Fibroblast of skin of back (primary cell): ENCODE data around the gene MUC4.
"Not testable (repeated sequence)": the region's sequence is repeated elsewhere in the genome, so short reads cannot be mapped to it uniquely, and the experiment has no call there.

Source experiments
- DNase-seq: peaks from one replicate; pipeline ENCODE4 v3.0.0-alpha.2; 2013

MUC4 gene

DNA sequence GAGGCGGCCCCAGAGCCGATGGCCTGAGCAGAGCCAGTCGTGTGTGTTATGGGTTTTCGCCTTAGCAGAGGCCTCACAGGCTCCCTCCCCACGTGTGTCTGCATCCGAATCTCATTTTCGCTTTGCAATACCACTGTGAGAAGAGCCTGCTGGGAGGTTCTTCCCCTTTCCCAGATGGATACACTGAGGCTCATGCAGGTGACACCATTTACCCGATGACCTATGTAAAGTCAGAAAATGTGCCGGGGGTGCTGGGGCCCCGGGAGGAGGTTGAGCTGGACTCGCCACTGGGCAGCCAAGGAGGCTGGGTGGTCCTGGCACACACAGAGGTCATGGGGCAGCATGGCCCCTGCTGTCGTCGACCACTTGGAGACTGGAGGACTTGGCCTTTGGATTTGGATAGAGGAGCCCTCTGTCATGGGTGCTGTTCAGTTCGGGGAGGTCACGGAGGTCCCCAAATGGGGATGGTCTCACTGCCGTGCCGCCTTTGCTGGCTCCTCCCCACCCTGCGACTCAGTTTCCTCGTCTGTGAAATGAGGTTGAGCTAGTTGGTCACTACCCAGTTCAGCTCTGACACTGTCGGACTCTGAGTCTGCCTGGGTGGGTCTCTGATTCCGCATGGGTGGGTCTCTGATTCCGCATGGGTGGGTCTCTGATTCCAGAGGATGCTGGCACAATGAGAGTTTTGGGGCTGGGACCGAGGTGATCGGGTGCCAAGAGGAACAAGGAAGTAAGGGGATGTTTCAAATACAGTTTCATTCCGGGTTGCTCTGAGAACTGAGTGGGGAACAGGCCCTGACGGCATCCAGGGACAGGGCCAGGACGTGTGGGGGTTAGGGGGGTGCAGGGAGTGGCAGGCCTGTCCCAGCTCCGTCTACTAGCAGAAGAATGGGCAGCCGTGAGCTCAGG is 23.2 kb upstream of the MUC4 start:
- DNase-seq, result no peak

DNA sequence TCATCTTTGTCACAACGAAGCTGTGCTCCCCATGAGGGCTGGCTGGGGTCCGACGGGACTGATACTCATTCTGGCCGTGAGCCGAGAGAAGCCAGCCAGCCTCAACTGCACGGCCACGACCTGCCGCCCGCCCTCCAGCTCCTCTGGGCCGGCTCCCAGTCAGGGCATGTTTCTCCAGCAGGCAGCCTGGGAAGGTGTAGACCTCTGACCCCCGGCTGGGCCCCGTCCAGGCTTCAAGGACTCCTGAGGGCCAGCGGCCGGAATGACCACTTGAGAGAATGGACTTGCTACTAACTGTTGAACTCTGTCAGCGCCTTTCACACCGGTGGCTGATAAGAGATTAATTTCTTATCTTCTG is 18.1 kb upstream of the MUC4 start:
- DNase-seq, result no peak

DNA sequence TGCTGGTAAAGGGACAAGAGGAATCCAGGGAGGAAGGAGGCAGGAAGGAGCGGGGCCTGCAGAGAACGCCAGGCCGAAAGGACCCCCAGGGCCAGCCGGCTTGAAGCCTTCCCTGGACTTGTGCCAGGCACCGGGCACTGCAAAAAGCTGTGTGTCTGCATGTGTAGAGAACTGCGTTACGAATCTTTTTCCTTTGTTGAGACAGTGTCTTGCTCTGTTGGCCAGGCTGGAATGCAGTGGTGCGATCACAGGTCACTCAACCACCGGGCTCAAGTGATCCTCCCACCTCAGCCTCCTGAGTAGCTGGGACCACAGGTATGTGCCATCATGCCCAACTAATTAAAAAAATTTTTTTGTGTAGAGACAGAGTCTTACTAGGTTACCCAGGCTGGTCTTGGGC is 17.0 kb upstream of the MUC4 start:
- DNase-seq, result no peak

DNA sequence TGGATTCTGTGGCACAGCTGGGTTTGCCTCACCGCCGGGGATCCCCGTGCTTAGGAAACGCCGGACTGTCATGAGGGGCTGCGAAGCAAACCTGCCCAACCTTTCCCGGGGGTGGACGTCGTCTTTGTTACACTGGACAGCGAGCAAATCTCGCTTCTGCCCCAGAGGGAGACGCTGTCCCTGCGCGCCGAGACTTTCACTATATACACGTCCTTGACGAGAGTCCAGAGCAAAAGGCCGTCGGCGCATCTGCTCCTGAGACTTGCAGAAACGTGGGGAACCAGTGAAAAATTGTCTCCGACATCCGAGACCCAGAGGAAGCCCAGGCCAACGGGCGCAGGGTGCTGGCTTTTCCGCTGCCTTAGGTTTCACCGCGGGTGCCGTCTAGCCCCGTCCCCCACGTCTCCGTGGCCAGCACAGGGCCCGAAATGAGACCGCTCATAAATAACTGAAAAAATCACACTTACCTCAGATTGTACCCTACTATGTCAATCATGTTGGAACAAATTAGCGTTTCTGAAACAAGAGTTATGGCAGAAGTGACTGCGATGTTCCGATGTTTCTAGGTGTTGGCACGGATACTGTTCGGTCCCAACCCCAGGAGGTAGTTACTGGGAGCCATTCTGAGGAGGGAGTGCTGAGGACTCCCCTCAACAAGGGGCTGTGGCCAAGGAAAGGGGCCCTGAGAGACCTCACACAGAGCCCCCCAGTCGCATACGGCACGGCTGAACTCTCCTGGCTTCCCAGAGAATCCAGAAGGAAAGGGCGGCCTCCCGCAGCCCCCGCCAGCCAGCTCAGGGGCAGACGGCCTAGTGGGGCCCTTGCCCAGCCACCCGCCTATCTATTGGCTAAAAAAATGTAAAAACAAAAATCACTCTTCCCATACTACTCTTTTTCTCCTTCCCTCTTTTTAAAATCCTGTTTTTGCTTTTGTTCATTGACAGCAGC is 14.4 kb upstream of the MUC4 start:
- no peak for DNase-seq

DNA sequence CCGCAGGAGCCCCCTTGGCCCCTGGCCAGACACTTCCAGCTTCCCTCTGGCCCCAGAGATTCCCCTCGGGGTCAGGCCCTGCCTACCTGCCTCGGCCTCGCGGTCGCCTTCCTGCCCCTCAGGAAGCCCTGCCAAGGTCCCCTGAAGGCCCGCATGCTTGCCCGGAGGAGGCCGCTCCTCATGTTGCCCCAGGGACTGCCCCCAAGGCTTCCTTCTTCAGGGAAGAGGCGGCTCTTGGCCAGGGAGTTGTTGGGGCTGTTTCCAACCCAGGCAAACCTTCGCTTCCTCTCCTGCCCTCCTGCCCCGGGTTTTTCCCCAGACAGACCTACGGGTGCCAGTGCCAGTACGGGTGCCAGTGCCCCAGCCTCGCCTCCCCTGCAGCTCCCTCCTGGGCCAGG is 13.5 kb upstream of the MUC4 start:
- DNase-seq, result no peak

DNA sequence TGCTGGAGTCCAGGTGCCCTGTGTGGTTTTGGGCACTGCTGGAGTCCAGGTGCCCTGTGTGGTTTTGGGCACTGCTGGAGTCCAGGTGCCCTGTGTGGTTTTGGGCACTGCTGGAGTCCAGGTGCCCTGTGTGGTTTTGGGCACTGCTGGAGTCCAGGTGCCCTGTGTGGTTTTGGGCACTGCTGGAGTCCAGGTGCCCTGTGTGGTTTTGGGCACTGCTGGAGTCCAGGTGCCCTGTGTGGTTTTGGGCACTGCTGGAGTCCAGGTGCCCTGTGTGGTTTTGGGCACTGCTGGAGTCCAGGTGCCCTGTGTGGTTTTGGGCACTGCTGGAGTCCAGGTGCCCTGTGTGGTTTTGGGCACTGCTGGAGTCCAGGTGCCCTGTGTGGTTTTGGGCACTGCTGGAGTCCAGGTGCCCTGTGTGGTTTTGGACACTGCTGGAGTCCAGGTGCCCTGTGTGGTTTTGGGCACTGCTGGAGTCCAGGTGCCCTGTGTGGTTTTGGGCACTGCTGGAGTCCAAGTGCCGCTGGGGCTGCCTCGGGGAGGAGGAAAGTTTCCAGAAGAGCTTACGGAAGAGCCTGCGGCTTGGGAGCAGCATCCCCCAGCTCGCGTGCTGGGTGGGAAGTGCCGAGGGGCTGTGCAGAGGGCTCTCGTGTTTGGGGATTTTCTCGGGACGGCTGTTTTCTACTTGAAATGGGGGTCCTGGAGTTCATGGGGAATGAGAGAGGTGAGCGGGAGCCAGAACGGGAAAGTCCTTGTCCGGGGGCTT is 12.9 kb upstream of the MUC4 start:
- not testable (repeated sequence) for DNase-seq

DNA sequence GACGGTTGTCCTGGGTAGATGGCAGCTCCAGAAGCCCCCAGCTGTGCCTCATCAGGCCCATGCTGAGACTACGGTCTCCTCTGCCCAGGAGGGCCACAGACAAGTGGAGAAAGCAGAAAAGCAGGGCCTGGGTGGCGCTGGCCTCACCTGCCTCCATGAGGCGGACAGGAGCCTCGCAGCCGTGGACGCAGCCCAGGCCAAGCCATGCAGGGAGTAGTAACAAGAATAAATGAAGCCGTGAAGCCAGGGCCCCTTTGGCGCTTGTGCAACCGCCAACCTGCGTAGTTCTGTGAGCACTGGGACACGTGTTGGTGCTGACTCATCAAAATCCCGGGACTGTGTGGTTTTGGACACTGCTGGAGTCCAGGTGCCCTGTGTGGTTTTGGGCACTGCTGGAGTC is 12.3 kb upstream of the MUC4 start:
- DNase-seq, result no peak

DNA sequence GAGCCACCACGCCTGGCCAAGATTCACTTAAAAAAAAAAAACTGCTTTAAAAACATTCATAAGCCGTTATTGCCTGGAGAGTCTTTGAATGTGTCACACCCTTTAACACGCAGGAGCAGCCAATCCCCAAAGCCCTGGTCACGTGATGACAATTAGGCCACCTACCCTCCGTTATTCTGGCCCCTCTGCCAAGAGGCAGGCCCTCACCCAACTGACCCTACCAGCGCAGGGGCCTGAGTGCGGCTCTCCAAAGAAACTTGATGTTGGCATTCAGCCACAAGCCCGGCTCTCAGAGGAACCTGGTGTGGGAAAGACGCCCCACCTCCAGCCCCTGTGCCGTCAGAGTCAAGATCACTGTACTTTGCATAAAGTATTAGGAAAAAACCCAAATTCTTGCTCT is 11.6 kb upstream of the MUC4 start:
- DNase-seq, result no peak

DNA sequence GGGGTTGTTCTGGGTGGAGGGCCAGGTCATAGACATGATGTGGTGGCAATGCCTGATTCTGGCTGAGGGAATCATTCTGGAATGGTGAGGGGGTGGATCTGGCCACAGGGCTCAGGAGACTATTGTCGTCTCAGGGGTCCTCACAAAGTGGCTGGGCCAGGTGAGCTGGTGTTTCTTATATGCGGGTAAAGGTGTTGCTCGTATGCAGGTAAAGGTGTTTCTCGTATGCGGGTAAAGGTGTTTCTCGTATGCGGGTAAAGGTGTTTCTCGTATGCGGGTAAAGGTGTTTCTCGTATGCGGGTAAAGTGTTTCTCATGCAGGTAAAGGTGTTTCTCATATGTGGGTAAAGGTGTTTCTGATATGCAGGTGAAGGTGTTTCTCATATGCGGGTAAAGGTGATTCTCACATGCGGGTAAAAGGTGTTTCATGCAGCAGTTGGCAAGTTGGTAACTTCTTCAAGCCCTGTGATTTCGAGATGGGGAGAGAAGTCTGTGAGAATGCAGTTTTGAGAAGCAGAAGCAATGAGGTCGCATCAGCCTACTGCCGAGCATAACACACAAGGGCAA is 10.5 kb upstream of the MUC4 start:
- no peak for DNase-seq

DNA sequence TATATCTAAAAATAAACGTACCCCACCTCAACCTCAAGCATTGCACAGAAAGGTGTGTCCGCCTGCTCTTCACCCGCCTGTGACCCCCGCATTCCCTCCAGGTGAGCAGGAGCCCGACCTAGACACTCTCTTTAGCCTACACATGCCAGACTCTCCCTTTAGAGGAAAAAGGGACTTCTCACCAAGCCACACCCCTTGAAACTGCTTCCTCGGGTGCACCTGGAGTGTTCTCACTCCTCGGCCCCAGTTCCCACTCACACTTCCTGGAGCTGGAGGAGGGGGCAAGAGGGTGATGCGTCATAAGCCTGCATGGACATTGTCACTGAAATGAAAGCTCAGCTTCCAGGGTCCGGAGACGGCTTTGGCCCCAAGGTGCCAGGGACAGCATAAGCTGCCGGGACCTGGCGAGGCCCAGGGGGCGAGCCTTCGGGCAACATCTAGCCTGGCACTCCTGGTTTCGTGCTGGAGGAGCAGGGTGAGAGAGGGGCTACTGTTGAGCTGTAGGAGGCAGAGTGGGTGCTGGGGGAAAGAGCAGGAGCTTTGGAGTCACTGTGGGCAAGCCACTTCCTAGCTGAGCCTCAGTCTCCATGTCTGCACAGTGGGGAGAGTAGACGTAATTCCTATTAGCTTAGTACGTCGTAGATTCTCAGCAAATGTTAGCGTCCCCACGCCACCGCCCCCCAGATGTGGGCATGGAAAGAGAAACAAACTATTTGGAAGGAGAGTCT is 9.8 kb upstream of the MUC4 start:
- no peak for DNase-seq

DNA sequence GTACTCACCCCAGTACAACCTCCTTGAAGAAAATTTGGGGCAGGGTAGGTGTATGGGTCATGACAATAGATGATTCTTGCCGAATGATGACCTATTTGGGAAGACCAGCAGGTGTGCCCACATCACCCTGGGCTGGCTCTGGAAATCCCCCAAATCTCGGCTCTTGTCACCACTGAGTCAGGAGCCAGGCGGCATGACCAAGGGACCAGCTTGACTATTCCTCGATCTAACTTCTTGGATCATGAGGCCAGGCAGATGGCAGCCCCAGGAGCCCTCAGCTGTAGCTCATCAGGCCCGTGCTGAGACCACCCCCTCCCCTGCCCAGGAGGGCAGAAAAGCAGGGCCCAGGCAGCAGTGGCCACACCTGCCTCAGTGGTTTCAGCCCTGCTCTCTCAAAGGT is 9.2 kb upstream of the MUC4 start:
- DNase-seq, result no peak

DNA sequence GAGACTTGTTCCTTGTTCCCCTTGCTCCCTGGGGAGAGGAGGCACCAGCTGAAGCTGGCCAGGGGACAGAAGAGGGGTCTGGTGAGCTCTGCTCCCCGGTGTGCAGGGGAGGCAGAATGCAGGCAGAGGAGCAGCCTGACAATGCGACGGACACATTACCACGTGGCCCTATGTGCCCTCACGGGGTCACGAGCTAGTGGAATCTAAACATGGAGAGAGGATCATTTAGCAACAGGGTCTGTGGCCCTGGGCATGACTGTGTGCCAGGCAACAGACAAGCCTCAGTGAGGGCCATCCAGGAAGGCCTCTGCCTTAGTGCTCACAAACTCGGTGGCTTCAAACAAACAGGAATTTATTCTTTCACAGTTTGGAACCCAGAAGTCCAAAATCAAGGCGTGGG is 8.5 kb upstream of the MUC4 start:
- DNase-seq, result no peak

DNA sequence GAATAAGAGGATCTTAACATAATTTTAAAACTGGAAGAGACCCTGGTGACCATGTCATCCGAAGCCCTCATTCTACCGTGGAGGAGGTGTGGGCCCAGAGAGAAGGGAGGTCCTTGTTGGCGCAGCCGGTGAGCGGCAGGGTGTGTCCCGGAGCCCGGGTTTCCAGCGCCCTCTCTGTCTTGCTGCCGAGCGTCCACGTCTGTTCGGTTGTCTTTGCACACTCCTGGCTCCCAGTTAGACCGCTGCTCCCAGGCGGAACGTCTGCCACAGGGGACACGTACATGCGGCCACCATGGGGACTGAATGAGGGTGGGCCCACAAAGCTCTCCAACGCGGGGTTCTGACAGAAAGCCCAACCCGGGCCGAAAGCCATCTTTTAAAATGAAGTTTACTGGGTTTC is 6.6 kb upstream of the MUC4 start:
- no peak for DNase-seq

DNA sequence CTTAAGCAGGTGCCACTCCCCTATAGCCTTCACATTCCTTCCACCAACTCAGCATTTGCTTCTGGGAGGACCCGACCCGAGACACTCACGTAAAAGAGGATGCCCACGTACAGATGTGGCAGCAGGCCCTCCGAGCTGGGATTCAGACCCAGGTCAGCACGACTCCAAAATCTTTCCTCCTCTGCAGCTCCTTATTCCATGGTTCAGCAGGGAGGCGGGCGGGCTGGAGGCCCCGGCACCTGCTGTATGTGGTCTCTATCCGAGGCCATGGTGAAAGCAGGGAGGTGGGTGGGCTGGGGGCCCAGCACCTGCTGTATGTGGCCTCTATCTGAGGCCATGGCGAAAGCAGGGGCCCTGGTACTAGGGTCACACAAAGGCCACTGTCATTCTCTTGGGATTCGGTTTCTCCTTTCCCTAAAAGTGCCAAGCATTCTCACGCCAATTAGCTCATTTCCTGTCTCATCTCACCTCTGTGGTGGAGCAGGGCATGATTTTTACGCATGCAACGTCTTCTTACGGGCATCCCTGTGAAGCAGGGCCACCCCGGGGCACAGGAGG is 5.9 kb upstream of the MUC4 start:
- DNase-seq, result no peak

DNA sequence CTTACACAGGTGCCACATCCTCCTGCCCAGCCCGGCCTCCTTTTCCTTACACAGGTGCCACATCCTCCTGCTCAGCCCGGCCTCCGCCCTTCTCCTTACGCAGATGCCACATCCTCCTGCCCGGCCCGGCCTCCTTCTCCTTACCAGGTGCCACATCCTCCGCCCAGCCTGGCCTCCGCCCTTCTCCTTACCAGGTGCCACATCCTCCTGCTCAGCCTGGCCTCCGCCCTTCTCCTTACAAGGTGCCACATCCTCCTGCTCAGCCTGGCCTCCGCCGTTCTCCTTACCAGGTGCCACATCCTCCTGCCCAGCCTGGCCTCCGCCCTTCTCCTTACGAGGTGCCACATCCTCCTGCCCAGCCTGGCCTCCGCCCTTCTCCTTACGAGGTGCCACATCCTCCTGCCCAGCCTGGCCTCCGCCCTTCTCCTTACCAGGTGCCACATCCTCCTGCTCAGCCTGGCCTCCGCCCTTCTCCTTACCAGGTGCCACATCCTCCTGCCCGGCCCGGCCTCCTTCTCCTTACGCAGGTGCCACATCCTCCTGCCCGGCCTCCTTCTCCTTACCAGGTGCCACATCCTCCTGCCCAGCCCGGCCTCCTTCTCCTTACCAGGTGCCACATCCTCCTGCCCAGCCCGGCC is 4.7 kb upstream of the MUC4 start:
- DNase-seq, result not testable (repeated sequence)

DNA sequence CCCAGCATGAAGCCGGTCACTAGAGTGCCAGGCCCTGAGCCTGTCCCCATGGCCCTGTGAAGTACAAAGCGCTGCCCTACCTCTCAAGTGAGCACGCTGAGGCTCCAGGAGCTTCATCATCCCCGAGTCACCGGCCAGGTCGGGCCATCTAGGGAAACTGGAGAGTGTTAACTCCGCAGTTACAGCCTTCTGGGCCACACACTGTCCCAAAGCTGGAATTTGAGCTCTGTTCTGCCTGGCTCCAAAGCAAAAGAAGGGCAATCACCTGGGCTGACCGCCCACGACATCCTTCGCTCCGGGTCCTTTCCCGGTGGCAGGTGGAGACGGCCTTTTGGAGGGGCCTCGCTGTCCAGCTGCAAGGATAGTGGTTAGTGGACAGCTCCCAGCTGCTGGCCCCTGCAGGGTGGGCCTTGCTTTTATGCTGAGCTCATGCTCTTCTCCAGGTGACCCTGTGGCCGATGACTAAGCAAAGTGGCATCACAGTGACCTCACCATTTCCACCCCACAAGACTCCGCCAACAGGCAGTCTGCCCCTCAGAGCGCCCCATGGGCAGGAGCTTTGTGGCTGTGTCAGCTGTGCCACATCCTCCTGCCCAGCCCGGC is 3.5 kb upstream of the MUC4 start:
- DNase-seq, result no peak

DNA sequence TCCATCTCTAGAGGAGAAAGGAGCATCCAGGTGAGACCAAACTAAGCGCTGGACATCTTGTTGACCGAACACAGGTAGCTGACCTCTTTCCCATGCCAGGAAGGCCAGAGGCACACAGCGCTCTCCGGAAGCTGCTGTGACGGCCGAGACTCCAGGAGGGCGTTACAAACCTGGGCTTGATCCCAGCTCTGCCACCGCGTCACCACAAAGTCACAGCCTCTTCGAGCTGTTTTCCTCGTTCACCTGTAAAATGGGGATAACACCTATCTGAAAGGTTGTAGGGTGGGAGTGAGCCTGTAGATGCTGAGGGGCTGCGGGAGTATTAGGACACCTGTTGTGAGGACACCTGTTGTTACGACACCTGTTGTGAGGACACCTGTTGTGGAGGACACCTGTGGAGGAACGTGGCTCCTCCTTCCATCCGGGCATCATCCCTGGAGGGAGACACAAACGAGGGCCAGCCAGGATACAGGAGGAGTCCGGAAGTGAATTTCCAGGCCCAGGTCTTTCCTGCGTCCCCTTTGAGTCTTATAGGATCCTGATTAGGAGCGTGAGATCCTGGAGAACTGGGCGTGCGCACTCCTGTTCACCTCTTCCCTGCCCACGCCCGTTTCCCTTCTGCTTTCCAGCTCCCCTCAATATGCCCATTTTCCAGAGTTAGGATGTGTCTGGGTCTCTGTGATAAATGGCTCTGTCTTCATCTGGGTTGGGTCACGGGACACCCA is 2.3 kb upstream of the MUC4 start:
- DNase-seq, result no peak

DNA sequence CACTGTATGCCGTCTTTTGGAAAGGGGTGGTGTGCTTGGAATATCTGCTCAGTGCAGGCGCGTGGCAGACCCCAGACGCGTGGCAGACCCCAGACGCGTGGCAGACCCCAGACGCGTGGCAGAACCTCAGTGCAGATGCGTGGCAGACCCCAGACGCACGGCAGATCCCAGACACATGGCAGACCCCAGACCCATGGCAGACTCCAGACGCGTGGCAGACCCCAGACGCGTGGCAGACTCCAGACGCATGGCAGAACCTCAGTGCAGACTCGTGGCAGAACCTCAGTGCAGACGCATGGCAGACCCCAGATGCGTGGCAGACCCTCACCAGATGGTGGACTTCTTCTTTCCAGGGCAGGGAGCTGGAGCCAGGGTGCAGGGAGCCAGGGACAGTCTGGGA is 637 bp upstream of the MUC4 start:
- no peak for DNase-seq

DNA sequence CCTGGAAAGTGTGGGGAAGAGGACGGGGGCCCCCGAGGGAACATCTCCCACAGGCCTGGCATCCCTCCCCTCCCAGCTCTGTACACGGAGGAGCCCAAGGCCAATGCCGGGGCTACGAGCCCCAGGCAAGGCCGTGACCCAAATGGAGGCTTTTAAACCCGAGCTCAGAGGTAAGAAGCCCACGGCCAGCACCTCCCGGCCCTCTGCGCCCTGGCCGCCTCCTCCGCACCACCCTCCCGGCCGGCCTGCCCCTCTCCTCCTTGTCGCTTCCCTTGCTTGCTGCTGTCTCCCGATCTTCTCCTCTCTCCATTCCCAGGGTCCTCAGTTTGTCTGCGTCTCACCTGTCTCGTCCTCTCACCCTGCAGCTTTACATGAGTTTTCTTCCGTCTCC is 1.3 kb downstream of the MUC4 start:
- DNase-seq, result no peak
